ENCODE data around the gene ITIH4.

The ITIH4 gene

GRCh38 chr3:52813810-52814209 lies 16.7 kb downstream of the ITIH4 start:
- H3K27ac ChIP-seq (ENCODE audit: low read length) = no peak overlapping the region
- no peaks in the 10 kb centered on the region for H3K9me3 ChIP-seq (ENCODE audit: control insufficient read depth in 1 of 2, low read length in 2 of 2)
- no peaks in the 10 kb centered on the region for H3K4me1 ChIP-seq (ENCODE audit: control insufficient read depth in 1 of 2, insufficient read depth in 2 of 2, low read length in 2 of 2)
- no peaks in the 10 kb centered on the region for H3K36me3 ChIP-seq (ENCODE audit: control insufficient read depth in 1 of 2, insufficient read depth in 2 of 2, low read length in 2 of 2)
- no peak overlapping the region for H3K4me3 ChIP-seq (ENCODE audit: low read depth in 1 of 2, low read length in 2 of 2)
- H3K27me3 ChIP-seq (ENCODE audit: low read depth, low read length) = no peaks in the 10 kb centered on the region

GRCh38 chr3:52811452-52812011 lies 18.9 kb downstream of the ITIH4 start:
- Histone ChIP-seq H3K36me3 (ENCODE audit: control insufficient read depth in 1 of 2, insufficient read depth in 2 of 2, low read length in 2 of 2) (no peaks in the 10 kb centered on the region), H3K4me1 (ENCODE audit: control insufficient read depth in 1 of 2, insufficient read depth in 2 of 2, low read length in 2 of 2) (no peaks in the 10 kb centered on the region), H3K27ac (ENCODE audit: low read length) (no peak overlapping the region), H3K27me3 (ENCODE audit: low read depth, low read length) (no peaks in the 10 kb centered on the region), H3K9me3 (ENCODE audit: control insufficient read depth in 1 of 2, low read length in 2 of 2) (no peaks in the 10 kb centered on the region), H3K4me3 (ENCODE audit: low read depth in 1 of 2, low read length in 2 of 2) (no peak overlapping the region)

- Histone ChIP-seq H3K27me3 (ENCODE audit: low read depth, low read length) (no peaks in the 10 kb centered on the region), H3K4me1 (ENCODE audit: control insufficient read depth in 1 of 2, insufficient read depth in 2 of 2, low read length in 2 of 2) (no peaks in the 10 kb centered on the region), H3K9me3 (ENCODE audit: control insufficient read depth in 1 of 2, low read length in 2 of 2) (no peaks in the 10 kb centered on the region), H3K27ac (ENCODE audit: low read length) (no peak overlapping the region), H3K4me3 (ENCODE audit: low read depth in 1 of 2, low read length in 2 of 2) (no peak overlapping the region), H3K36me3 (ENCODE audit: control insufficient read depth in 1 of 2, insufficient read depth in 2 of 2, low read length in 2 of 2) (no peaks in the 10 kb centered on the region)
Observed at GRCh38 chr3:52810923-52811322, 19.5 kb downstream of the ITIH4 start.

- Histone ChIP-seq H3K36me3 (ENCODE audit: control insufficient read depth in 1 of 2, insufficient read depth in 2 of 2, low read length in 2 of 2) (no peaks in the 10 kb centered on the region), H3K27ac (ENCODE audit: low read length) (no peak overlapping the region), H3K27me3 (ENCODE audit: low read depth, low read length) (no peaks in the 10 kb centered on the region), H3K4me1 (ENCODE audit: control insufficient read depth in 1 of 2, insufficient read depth in 2 of 2, low read length in 2 of 2) (no peaks in the 10 kb centered on the region), H3K4me3 (ENCODE audit: low read depth in 1 of 2, low read length in 2 of 2) (no peak overlapping the region), H3K9me3 (ENCODE audit: control insufficient read depth in 1 of 2, low read length in 2 of 2) (no peaks in the 10 kb centered on the region)
Observed at GRCh38 chr3:52809662-52810377, 20.7 kb downstream of the ITIH4 start.

GRCh38 chr3:52809149-52809548 lies 21.3 kb downstream of the ITIH4 start:
- Histone ChIP-seq H3K4me3 (ENCODE audit: low read depth in 1 of 2, low read length in 2 of 2) (no peak overlapping the region), H3K9me3 (ENCODE audit: control insufficient read depth in 1 of 2, low read length in 2 of 2) (no peaks in the 10 kb centered on the region), H3K27ac (ENCODE audit: low read length) (no peak overlapping the region), H3K36me3 (ENCODE audit: control insufficient read depth in 1 of 2, insufficient read depth in 2 of 2, low read length in 2 of 2) (no peaks in the 10 kb centered on the region), H3K4me1 (ENCODE audit: control insufficient read depth in 1 of 2, insufficient read depth in 2 of 2, low read length in 2 of 2) (no peaks in the 10 kb centered on the region), H3K27me3 (ENCODE audit: low read depth, low read length) (no peaks in the 10 kb centered on the region)

- H3K27me3 ChIP-seq (ENCODE audit: low read depth, low read length) = no peaks in the 10 kb centered on the region
- no peaks in the 10 kb centered on the region for H3K4me1 ChIP-seq (ENCODE audit: control insufficient read depth in 1 of 2, insufficient read depth in 2 of 2, low read length in 2 of 2)
- no peaks in the 10 kb centered on the region for H3K36me3 ChIP-seq (ENCODE audit: control insufficient read depth in 1 of 2, insufficient read depth in 2 of 2, low read length in 2 of 2)
- H3K4me3 ChIP-seq (ENCODE audit: low read depth in 1 of 2, low read length in 2 of 2) = no peak overlapping the region
- H3K27ac ChIP-seq (ENCODE audit: low read length) = no peak overlapping the region
- no peaks in the 10 kb centered on the region for H3K9me3 ChIP-seq (ENCODE audit: control insufficient read depth in 1 of 2, low read length in 2 of 2)
Observed at GRCh38 chr3:52805270-52806039, 25.0 kb downstream of the ITIH4 start.

- no peaks in the 10 kb centered on the region for H3K4me1 ChIP-seq (ENCODE audit: control insufficient read depth in 1 of 2, insufficient read depth in 2 of 2, low read length in 2 of 2)
- H3K4me3 ChIP-seq (ENCODE audit: low read depth in 1 of 2, low read length in 2 of 2) = no peak overlapping the region
- no peak overlapping the region for H3K27ac ChIP-seq (ENCODE audit: low read length)
- no peaks in the 10 kb centered on the region for H3K36me3 ChIP-seq (ENCODE audit: control insufficient read depth in 1 of 2, insufficient read depth in 2 of 2, low read length in 2 of 2)
- no peaks in the 10 kb centered on the region for H3K9me3 ChIP-seq (ENCODE audit: control insufficient read depth in 1 of 2, low read length in 2 of 2)
- no peaks in the 10 kb centered on the region for H3K27me3 ChIP-seq (ENCODE audit: low read depth, low read length)
Observed at GRCh38 chr3:52801839-52802238, 28.6 kb downstream of the ITIH4 start.

- no peaks in the 10 kb centered on the region for H3K36me3 ChIP-seq (ENCODE audit: control insufficient read depth in 1 of 2, insufficient read depth in 2 of 2, low read length in 2 of 2)
- H3K4me3 ChIP-seq (ENCODE audit: low read depth in 1 of 2, low read length in 2 of 2) = no peak overlapping the region
- no peaks in the 10 kb centered on the region for H3K9me3 ChIP-seq (ENCODE audit: control insufficient read depth in 1 of 2, low read length in 2 of 2)
- no peak overlapping the region for H3K27ac ChIP-seq (ENCODE audit: low read length)
- no peaks in the 10 kb centered on the region for H3K27me3 ChIP-seq (ENCODE audit: low read depth, low read length)
- no peaks in the 10 kb centered on the region for H3K4me1 ChIP-seq (ENCODE audit: control insufficient read depth in 1 of 2, insufficient read depth in 2 of 2, low read length in 2 of 2)
Observed at GRCh38 chr3:52800079-52800478, 30.4 kb downstream of the ITIH4 start.

GRCh38 chr3:52798978-52799476 lies 31.4 kb downstream of the ITIH4 start:
- Histone ChIP-seq H3K27ac (ENCODE audit: low read length) (no peak overlapping the region), H3K4me3 (ENCODE audit: low read depth in 1 of 2, low read length in 2 of 2) (no peak overlapping the region), H3K27me3 (ENCODE audit: low read depth, low read length) (no peaks in the 10 kb centered on the region), H3K4me1 (ENCODE audit: control insufficient read depth in 1 of 2, insufficient read depth in 2 of 2, low read length in 2 of 2) (no peaks in the 10 kb centered on the region), H3K9me3 (ENCODE audit: control insufficient read depth in 1 of 2, low read length in 2 of 2) (no peaks in the 10 kb centered on the region), H3K36me3 (ENCODE audit: control insufficient read depth in 1 of 2, insufficient read depth in 2 of 2, low read length in 2 of 2) (no peaks in the 10 kb centered on the region)

GRCh38 chr3:52798376-52798977 lies 32.0 kb downstream of the ITIH4 start:
- H3K27ac ChIP-seq (ENCODE audit: low read length) = no peak overlapping the region
- H3K36me3 ChIP-seq (ENCODE audit: control insufficient read depth in 1 of 2, insufficient read depth in 2 of 2, low read length in 2 of 2) = no peaks in the 10 kb centered on the region
- no peak overlapping the region for H3K4me3 ChIP-seq (ENCODE audit: low read depth in 1 of 2, low read length in 2 of 2)
- H3K9me3 ChIP-seq (ENCODE audit: control insufficient read depth in 1 of 2, low read length in 2 of 2) = no peaks in the 10 kb centered on the region
- H3K27me3 ChIP-seq (ENCODE audit: low read depth, low read length) = no peaks in the 10 kb centered on the region
- H3K4me1 ChIP-seq (ENCODE audit: control insufficient read depth in 1 of 2, insufficient read depth in 2 of 2, low read length in 2 of 2) = no peaks in the 10 kb centered on the region

GRCh38 chr3:52796411-52796810 lies 34.1 kb downstream of the ITIH4 start:
- H3K9me3 ChIP-seq (ENCODE audit: control insufficient read depth in 1 of 2, low read length in 2 of 2) = no peaks in the 10 kb centered on the region
- no peaks in the 10 kb centered on the region for H3K36me3 ChIP-seq (ENCODE audit: control insufficient read depth in 1 of 2, insufficient read depth in 2 of 2, low read length in 2 of 2)
- no peak overlapping the region for H3K27ac ChIP-seq (ENCODE audit: low read length)
- H3K4me1 ChIP-seq (ENCODE audit: control insufficient read depth in 1 of 2, insufficient read depth in 2 of 2, low read length in 2 of 2) = no peaks in the 10 kb centered on the region
- H3K4me3 ChIP-seq (ENCODE audit: low read depth in 1 of 2, low read length in 2 of 2) = no peak overlapping the region
- H3K27me3 ChIP-seq (ENCODE audit: low read depth, low read length) = no peaks in the 10 kb centered on the region
